BE2C (cell line): ENCODE data around the gene APBA1.
"Not testable (repeated sequence)": the region's sequence is repeated elsewhere in the genome, so short reads cannot be mapped to it uniquely, and the experiment has no call there.

Experiments used
- DNase-seq: peaks from one replicate; pipeline ENCODE4 v3.0.0-alpha.2; 2020
- H3K27me3 ChIP-seq: fragments of 250-450 bp; sonication (Bioruptor Pico); 2 replicates; pipeline ENCODE4 v1.5.1; 2020; ENCODE audit warnings: mild to moderate bottlenecking
- H3K36me3 ChIP-seq: fragments of 250-450 bp; sonication (Bioruptor Pico); 2 replicates; pipeline ENCODE4 v1.5.1; 2020; ENCODE audit warnings: mild to moderate bottlenecking
- H3K4me1 ChIP-seq: fragments of 250-450 bp; sonication (Bioruptor Pico); 2 replicates; pipeline ENCODE4 v1.5.1; 2020
- H3K4me3 ChIP-seq: 2 replicates; pipeline ENCODE4 v1.5.1; 2011; ENCODE audit warnings: low read depth, low read length
- H3K9me3 ChIP-seq: fragments of 250-450 bp; sonication (Bioruptor Pico); 2 replicates; pipeline ENCODE4 v1.5.1; 2020
- TF ChIP-seq, protein P1 (sequence below): IDR thresholded peaks from 2 replicates; pipeline ENCODE4 v1.5.1; 2012; ENCODE audit warnings: mild to moderate bottlenecking, low read depth, low read length

APBA1 gene

DNA sequence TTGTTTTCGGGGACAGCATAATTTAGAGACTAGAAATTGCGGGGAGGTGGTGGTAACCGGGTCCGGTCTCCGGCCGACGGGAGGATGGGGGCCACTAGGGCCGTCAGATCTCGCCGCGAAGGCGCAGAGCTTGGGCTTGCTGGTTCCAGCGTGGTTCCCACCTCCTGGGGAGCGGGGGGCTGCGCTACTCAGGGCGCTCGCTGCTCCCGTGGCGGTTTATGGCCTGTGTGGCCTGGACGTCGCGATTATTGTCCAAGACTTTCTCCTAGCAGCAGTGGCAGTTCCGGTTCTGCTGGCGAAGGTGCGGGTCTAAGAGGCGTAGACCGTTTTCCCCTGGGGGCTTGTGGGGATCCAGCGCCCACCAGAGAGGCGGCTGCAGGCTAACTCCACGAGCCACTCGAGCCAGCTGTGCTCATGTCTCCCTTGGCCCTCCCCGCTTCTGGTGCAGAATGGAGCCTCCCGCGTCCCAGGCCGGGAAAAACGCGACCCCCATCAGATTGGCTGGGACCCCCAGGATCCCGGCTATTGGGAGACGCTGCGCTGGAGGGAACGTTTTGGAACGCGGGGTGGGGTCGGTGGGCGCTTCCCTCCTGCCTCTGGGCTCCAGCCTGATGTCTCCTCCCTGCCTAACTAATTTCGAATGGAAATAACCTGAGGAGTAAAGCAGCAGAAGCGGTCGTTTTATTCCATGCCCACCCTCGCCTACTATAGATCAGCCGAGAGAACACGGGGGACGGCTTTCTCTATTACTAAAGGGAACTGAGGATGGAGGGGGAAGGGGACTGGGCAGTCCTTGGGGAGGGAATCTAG is 260.0 kb downstream of the APBA1 start:
- no peak for DNase-seq
- Histone ChIP-seq H3K4me1 (no peaks in the 10 kb centered on the region), H3K9me3 (no peaks in the 10 kb centered on the region), H3K4me3 (no peak overlapping the region), H3K36me3 (no peaks in the 10 kb centered on the region), H3K27me3 (no peaks in the 10 kb centered on the region)
- TF ChIP-seq, protein P1, sequence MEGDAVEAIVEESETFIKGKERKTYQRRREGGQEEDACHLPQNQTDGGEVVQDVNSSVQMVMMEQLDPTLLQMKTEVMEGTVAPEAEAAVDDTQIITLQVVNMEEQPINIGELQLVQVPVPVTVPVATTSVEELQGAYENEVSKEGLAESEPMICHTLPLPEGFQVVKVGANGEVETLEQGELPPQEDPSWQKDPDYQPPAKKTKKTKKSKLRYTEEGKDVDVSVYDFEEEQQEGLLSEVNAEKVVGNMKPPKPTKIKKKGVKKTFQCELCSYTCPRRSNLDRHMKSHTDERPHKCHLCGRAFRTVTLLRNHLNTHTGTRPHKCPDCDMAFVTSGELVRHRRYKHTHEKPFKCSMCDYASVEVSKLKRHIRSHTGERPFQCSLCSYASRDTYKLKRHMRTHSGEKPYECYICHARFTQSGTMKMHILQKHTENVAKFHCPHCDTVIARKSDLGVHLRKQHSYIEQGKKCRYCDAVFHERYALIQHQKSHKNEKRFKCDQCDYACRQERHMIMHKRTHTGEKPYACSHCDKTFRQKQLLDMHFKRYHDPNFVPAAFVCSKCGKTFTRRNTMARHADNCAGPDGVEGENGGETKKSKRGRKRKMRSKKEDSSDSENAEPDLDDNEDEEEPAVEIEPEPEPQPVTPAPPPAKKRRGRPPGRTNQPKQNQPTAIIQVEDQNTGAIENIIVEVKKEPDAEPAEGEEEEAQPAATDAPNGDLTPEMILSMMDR: no peak

DNA sequence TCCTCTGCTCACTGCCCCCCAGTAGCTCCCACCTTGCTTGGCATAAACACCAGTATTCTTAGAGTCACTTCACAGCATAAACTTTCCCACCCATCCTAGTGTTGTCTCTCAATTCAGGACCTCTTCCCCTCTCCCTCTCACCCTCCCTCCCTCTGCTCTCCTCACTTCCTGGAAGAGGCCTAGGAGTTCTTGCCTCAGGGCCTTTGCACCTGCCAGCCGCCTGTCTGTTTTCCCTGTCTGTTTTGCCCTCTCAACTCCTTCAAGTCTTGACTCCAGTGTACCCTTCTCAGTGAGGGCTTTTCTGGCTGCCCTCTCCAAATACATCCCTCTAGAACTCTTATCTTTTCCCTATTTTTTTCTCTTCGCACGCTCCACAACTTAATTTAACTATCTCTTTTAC is 260.9 kb downstream of the APBA1 start:
- H3K4me1 ChIP-seq: no peaks in the 10 kb centered on the region
- no peak overlapping the region for H3K4me3 ChIP-seq
- TF ChIP-seq, protein P1: no peak
- no peaks in the 10 kb centered on the region for H3K9me3 ChIP-seq
- no peak for DNase-seq
- H3K36me3 ChIP-seq: no peaks in the 10 kb centered on the region
- H3K27me3 ChIP-seq: no peaks in the 10 kb centered on the region

DNA sequence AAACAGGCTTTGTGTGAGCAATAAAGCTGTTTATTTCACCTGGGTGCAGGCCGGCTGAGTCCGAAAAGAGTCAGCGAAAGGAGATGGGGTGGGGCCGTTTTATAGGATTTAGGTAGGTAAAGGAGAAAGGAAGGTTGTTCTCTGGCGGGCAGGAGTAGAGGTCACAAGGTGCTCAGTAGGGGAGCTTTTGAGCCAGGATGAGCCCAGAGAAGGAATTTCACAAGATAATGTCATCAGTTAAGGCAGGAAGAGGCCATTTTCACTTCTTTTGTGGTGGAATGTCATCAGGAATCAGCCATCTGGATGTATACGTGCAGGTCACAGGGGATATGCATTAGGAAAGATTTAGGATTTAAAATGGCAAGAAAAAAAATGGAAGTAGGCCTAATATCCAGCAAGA is 262.2 kb downstream of the APBA1 start:
- H3K9me3 ChIP-seq, DNase-seq, H3K36me3 ChIP-seq, H3K4me1 ChIP-seq, H3K4me3 ChIP-seq, H3K27me3 ChIP-seq: not testable (repeated sequence)

DNA sequence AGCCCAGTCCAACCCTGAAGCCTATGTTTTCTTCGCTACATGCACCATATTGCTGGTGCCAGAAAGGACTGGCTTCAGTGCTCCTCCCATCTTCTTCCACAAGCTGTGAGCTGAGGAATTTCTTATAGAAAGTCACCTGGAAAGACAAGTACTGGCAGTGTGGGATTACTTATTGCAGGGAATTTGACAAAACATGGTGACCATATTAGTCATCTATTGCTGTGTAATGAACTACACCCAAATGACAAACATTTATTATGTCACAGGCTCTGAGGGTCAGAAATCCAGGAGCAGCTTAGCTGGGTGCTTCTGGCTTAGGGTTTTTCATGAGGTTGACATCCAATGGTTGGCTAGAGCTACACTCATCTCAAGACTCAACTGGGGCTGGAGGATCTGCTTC is 271.7 kb downstream of the APBA1 start:
- H3K9me3 ChIP-seq: no peaks in the 10 kb centered on the region
- DNase-seq: no peak
- TF ChIP-seq, protein P1: no peak
- no peaks in the 10 kb centered on the region for H3K36me3 ChIP-seq
- H3K4me1 ChIP-seq: no peaks in the 10 kb centered on the region
- H3K27me3 ChIP-seq: no peaks in the 10 kb centered on the region
- H3K4me3 ChIP-seq: no peak overlapping the region

DNA sequence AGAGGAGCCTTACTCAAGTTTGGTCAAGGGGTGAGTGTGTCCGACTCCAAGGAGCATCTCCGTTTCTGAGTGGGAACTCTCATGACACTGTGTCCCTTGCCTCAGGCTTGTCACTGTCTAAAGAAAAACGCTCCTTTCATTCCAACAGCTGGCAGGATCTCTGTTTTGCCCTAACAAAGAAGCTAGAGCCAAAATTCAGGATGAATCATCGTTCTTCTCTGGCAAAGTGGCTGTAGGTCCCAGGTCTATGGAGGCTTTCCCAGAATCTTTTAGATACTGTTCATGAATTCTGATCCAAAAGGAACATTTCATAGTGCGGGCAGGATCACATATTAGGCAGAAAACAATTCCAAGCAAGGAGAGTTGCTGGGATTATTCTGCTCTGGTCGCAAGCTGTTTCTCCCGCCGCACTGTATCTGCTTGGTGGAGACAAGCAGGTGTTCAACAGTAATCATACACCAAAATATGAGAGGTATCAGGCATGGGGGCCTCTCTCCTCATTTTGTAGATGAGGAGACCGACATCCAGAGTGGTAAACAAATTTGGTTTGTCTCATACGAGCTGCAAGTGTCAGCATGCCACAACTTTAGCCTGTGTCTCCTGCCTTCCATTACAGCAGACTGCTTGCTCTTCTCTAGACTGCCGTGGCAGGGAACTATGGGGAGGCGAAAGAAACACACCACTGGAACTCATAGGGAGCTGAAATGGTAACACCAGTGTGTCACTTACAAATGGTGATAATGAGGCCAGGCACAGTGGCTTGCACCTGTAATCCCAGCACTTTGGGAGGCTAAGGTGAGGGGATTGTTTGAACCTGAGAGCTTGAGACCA is 274.6 kb downstream of the APBA1 start:
- TF ChIP-seq, protein P1: no peak
- H3K9me3 ChIP-seq: no peaks in the 10 kb centered on the region
- no peak for DNase-seq
- no peaks in the 10 kb centered on the region for H3K27me3 ChIP-seq
- no peak overlapping the region for H3K4me3 ChIP-seq
- no peaks in the 10 kb centered on the region for H3K4me1 ChIP-seq
- no peaks in the 10 kb centered on the region for H3K36me3 ChIP-seq

DNA sequence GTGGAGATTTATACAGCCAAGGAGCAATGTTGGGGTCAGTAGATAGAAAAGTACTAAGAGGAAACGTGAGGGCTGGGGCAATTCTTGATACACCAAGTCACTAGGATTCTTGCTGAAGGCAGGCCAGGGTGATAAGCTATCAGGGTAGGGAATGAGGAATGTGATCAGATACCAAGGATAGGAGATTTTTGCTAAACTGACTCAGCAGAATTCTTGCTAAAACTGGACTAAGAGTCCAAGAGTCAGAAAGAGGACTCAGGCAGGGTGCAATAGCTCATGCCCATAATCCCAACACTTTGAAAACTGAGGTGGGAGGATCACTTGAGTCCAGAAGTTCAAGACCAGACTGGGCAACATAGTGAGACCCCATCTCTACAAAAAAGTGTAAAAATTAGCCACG is 275.4 kb downstream of the APBA1 start:
- no peak overlapping the region for H3K4me3 ChIP-seq
- no peaks in the 10 kb centered on the region for H3K4me1 ChIP-seq
- TF ChIP-seq, protein P1: no peak
- H3K9me3 ChIP-seq: no peaks in the 10 kb centered on the region
- no peak for DNase-seq
- H3K27me3 ChIP-seq: no peaks in the 10 kb centered on the region
- no peaks in the 10 kb centered on the region for H3K36me3 ChIP-seq
